MM.1S (cell line): Measurements from ENCODE around the gene CEP290.

ENCODE experiments used
- DNase-seq: peaks from one replicate; pipeline ENCODE4 v3.0.0-alpha.2; 2015
- H2AFZ ChIP-seq: fragments of 300-600 bp; sonication (generic); 2 replicates; pipeline ENCODE4 v1.6.0; 2016; ENCODE audit warnings: antibody characterized with exemption, low read length
- H3F3A ChIP-seq: fragments of 300-600 bp; sonication (generic); 2 replicates; pipeline ENCODE4 v1.6.1; 2016; ENCODE audit warnings: mild to moderate bottlenecking, antibody characterized with exemption, low read length, moderate library complexity, mixed read lengths; ENCODE audit not compliant: insufficient read depth
- H3K27ac ChIP-seq: fragments of 300-600 bp; sonication (generic); 2 replicates; pipeline ENCODE4 v1.5.1; 2016; ENCODE audit warnings: mild to moderate bottlenecking, low read length
- H3K27me3 ChIP-seq: fragments of 300-600 bp; sonication (generic); replicated peaks from 2 replicates; pipeline ENCODE4 v1.6.0; 2016; ENCODE audit warnings: low read length; ENCODE audit not compliant: insufficient read depth
- H3K36me3 ChIP-seq: fragments of 300-600 bp; sonication (generic); replicated peaks from 2 replicates; pipeline ENCODE4 v1.6.1; 2016; ENCODE audit warnings: mild to moderate bottlenecking, low read length, mixed read lengths; ENCODE audit not compliant: insufficient read depth
- H3K4me1 ChIP-seq: fragments of 300-600 bp; sonication (generic); 2 replicates; pipeline ENCODE4 v1.6.1; 2016; ENCODE audit warnings: low read length, mixed read lengths
- H3K4me2 ChIP-seq: fragments of 300-600 bp; sonication (generic); 2 replicates; pipeline ENCODE4 v1.6.0; 2016; ENCODE audit warnings: low read depth, low read length
- H3K4me3 ChIP-seq: fragments of 300-600 bp; sonication (generic); 2 replicates; pipeline ENCODE4 v1.5.1; 2016; ENCODE audit warnings: low read length, mixed read lengths
- H3K79me2 ChIP-seq: fragments of 300-600 bp; sonication (generic); 2 replicates; pipeline ENCODE4 v1.6.1; 2016; ENCODE audit warnings: mixed run types, low read length, mixed read lengths
- H3K9ac ChIP-seq: fragments of 300-600 bp; sonication (generic); 2 replicates; pipeline ENCODE4 v1.6.1; 2016; ENCODE audit warnings: low read length, mixed read lengths
- H3K9me2 ChIP-seq: fragments of 300-600 bp; sonication (generic); replicated peaks from 2 replicates; pipeline ENCODE4 v1.6.1; 2016; ENCODE audit warnings: mild to moderate bottlenecking, low read length, mixed read lengths; ENCODE audit not compliant: insufficient read depth
- H3K9me3 ChIP-seq: fragments of 300-600 bp; sonication (generic); replicated peaks from 2 replicates; pipeline ENCODE4 v1.6.1; 2016; ENCODE audit warnings: mild to moderate bottlenecking, low read length, mixed read lengths; ENCODE audit not compliant: insufficient read depth
- H4K20me1 ChIP-seq: fragments of 300-600 bp; sonication (generic); 2 replicates; pipeline ENCODE4 v1.6.1; 2016; ENCODE audit warnings: mild to moderate bottlenecking, low read length, moderate library complexity, mixed read lengths; ENCODE audit not compliant: insufficient read depth
- EZH2 ChIP-seq: fragments of 300-600 bp; sonication (generic); optimal IDR thresholded peaks from 2 replicates; pipeline ENCODE3; 2017; ENCODE audit warnings: low read depth, mild to moderate bottlenecking, antibody characterized with exemption, low read length, mixed read lengths
- EZH2phosphoT487 ChIP-seq: fragments of 300-600 bp; sonication (generic); IDR thresholded peaks from 2 replicates; pipeline ENCODE4 v1.6.1; 2018; ENCODE audit warnings: antibody characterized with exemption, low read length
- TF ChIP-seq, protein P1 (sequence below): fragments of 300-600 bp; sonication (generic); IDR thresholded peaks from 2 replicates; pipeline ENCODE4 v1.5.1; 2016; ENCODE audit warnings: antibody characterized with exemption, low read length, mixed read lengths

CEP290 gene

GRCh38 chr12:88187571-88187970 is 45.7 kb upstream of the CEP290 start:
- no peak overlapping the region for H2AFZ ChIP-seq
- H3K79me2 ChIP-seq: no peaks in the 10 kb centered on the region
- TF ChIP-seq EZH2 (no peak), EZH2phosphoT487 (no peak)
- TF ChIP-seq, protein P1, sequence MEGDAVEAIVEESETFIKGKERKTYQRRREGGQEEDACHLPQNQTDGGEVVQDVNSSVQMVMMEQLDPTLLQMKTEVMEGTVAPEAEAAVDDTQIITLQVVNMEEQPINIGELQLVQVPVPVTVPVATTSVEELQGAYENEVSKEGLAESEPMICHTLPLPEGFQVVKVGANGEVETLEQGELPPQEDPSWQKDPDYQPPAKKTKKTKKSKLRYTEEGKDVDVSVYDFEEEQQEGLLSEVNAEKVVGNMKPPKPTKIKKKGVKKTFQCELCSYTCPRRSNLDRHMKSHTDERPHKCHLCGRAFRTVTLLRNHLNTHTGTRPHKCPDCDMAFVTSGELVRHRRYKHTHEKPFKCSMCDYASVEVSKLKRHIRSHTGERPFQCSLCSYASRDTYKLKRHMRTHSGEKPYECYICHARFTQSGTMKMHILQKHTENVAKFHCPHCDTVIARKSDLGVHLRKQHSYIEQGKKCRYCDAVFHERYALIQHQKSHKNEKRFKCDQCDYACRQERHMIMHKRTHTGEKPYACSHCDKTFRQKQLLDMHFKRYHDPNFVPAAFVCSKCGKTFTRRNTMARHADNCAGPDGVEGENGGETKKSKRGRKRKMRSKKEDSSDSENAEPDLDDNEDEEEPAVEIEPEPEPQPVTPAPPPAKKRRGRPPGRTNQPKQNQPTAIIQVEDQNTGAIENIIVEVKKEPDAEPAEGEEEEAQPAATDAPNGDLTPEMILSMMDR: no peak
- DNase-seq: no peak
- H3K4me3 ChIP-seq: no peak overlapping the region
- H3K27ac ChIP-seq: no peak overlapping the region
- H3K4me2 ChIP-seq: no peak overlapping the region
- H3F3A ChIP-seq: no peaks in the 10 kb centered on the region
- H3K36me3 ChIP-seq: no peaks in the 10 kb centered on the region; the same call in 1 of the 2 replicates
- H4K20me1 ChIP-seq: no peaks in the 10 kb centered on the region
- no peaks in the 10 kb centered on the region for H3K27me3 ChIP-seq
- no peaks in the 10 kb centered on the region for H3K9me2 ChIP-seq
- no peaks in the 10 kb centered on the region for H3K4me1 ChIP-seq
- no peak overlapping the region for H3K9ac ChIP-seq
- no peaks in the 10 kb centered on the region for H3K9me3 ChIP-seq

- Histone ChIP-seq H3K4me2 (no peak overlapping the region), H3K4me1 (no peaks in the 10 kb centered on the region)
Measured at GRCh38 chr12:88185988-88186387, 44.1 kb upstream of the CEP290 start.

GRCh38 chr12:88185279-88185678 is 43.4 kb upstream of the CEP290 start:
- H3K27me3 ChIP-seq: no peaks in the 10 kb centered on the region
- H3K9me2 ChIP-seq: no peaks in the 10 kb centered on the region
- H3F3A ChIP-seq: no peaks in the 10 kb centered on the region
- no peaks in the 10 kb centered on the region for H3K36me3 ChIP-seq
- no peak overlapping the region for H2AFZ ChIP-seq
- no peak overlapping the region for H3K27ac ChIP-seq
- no peak overlapping the region for H3K4me2 ChIP-seq
- no peak for TF ChIP-seq EZH2
- TF ChIP-seq EZH2phosphoT487: no peak
- TF ChIP-seq, protein P1: no peak
- no peaks in the 10 kb centered on the region for H4K20me1 ChIP-seq
- H3K4me1 ChIP-seq: no peaks in the 10 kb centered on the region
- H3K4me3 ChIP-seq: no peak overlapping the region
- DNase-seq: no peak
- no peaks in the 10 kb centered on the region for H3K79me2 ChIP-seq
- H3K9me3 ChIP-seq: no peaks in the 10 kb centered on the region
- H3K9ac ChIP-seq: no peak overlapping the region

More at GRCh38 chr12:88185988-88186387, 44.1 kb upstream of the CEP290 start:
- no peak for DNase-seq
- no peaks in the 10 kb centered on the region for H4K20me1 ChIP-seq
- H3K9ac ChIP-seq: no peak overlapping the region
- no peaks in the 10 kb centered on the region for H3K27me3 ChIP-seq
- H3K9me3 ChIP-seq: no peaks in the 10 kb centered on the region
- no peak for TF ChIP-seq EZH2
- no peaks in the 10 kb centered on the region for H3K79me2 ChIP-seq
- no peaks in the 10 kb centered on the region; the same call in 1 of the 2 replicates for H3K36me3 ChIP-seq
- no peak overlapping the region for H3K4me3 ChIP-seq
- H2AFZ ChIP-seq: no peak overlapping the region
- H3K27ac ChIP-seq: no peak overlapping the region
- no peaks in the 10 kb centered on the region for H3K9me2 ChIP-seq
- H3F3A ChIP-seq: no peaks in the 10 kb centered on the region

- Histone ChIP-seq H3K9me3 (no peaks in the 10 kb centered on the region), H3K79me2 (no peaks in the 10 kb centered on the region), H3K9me2 (no peaks in the 10 kb centered on the region), H3K27me3 (no peaks in the 10 kb centered on the region), H3K4me3 (no peak overlapping the region), H4K20me1 (no peaks in the 10 kb centered on the region), H3K4me2 (no peak overlapping the region), H3K36me3 (no peaks in the 10 kb centered on the region), H2AFZ (no peak overlapping the region), H3K9ac (no peak overlapping the region), H3K27ac (no peak overlapping the region), H3F3A (no peaks in the 10 kb centered on the region), H3K4me1 (no peaks in the 10 kb centered on the region)
- no peak for DNase-seq
- TF ChIP-seq EZH2 (no peak), EZH2phosphoT487 (no peak)
- TF ChIP-seq, protein P1: no peak
Measured at GRCh38 chr12:88184196-88184595, 42.3 kb upstream of the CEP290 start.
